Endothelial cell of umbilical vein (primary cell): ENCODE measurements around the gene AMDHD2.

Experiments used
- EZH2 ChIP-seq: IDR thresholded peaks from 2 replicates; pipeline ENCODE4 v1.6.1; 2012; ENCODE audit warnings: borderline replicate concordance, low read depth, mild to moderate bottlenecking, moderate library complexity, low read length, inconsistent platforms; ENCODE audit not compliant: severe bottlenecking
- FOS ChIP-seq: IDR thresholded peaks from 2 replicates; pipeline ENCODE4 v1.6.1; 2011; ENCODE audit warnings: mild to moderate bottlenecking, low read length, moderate library complexity, borderline replicate concordance; ENCODE audit not compliant: insufficient read depth
- GATA2 ChIP-seq: IDR thresholded peaks from 2 replicates; pipeline ENCODE4 v1.7.0; 2011; ENCODE audit warnings: low read depth, mild to moderate bottlenecking, moderate library complexity, mixed read lengths, low read length; ENCODE audit not compliant: insufficient read length, insufficient read depth
- JUN ChIP-seq: IDR thresholded peaks from 2 replicates; pipeline ENCODE4 v1.6.1; 2011; ENCODE audit warnings: borderline replicate concordance, low read depth; ENCODE audit not compliant: insufficient read length, insufficient read depth
- MYC ChIP-seq: IDR thresholded peaks from one replicate; pipeline ENCODE4 v1.6.1; 2011; ENCODE audit warnings: mild to moderate bottlenecking, low read depth, low read length
- POLR2A ChIP-seq: IDR thresholded peaks from 2 replicates; pipeline ENCODE4 v1.6.1; 2012; ENCODE audit warnings: low read depth, mild to moderate bottlenecking, control low read depth, low read length
- POLR2AphosphoS5 ChIP-seq: IDR thresholded peaks from 2 replicates; pipeline ENCODE4 v1.6.1; 2012; ENCODE audit warnings: low read depth, mild to moderate bottlenecking, control low read depth, low read length, moderate library complexity; ENCODE audit not compliant: insufficient read depth
- TF ChIP-seq, protein P1 (sequence below), 2 donors: IDR thresholded peaks; 1 replicate in 1 of 2; 2 replicates in 1 of 2; pipeline ENCODE4 v1.5.1; 2011; ENCODE audit warnings: low read length in 2 of 2, mild to moderate bottlenecking in 2 of 2, moderate library complexity in 2 of 2, control low read depth in 1 of 2, inconsistent platforms in 1 of 2, low read depth in 1 of 2; ENCODE audit not compliant: insufficient read depth in 1 of 2; ENCODE audit errors: extremely low read depth in 1 of 2
- TF ChIP-seq, protein P2 (sequence below): IDR thresholded peaks from 2 replicates; pipeline ENCODE4 v1.6.1; 2011; ENCODE audit not compliant: insufficient read depth, insufficient read length

DNA sequence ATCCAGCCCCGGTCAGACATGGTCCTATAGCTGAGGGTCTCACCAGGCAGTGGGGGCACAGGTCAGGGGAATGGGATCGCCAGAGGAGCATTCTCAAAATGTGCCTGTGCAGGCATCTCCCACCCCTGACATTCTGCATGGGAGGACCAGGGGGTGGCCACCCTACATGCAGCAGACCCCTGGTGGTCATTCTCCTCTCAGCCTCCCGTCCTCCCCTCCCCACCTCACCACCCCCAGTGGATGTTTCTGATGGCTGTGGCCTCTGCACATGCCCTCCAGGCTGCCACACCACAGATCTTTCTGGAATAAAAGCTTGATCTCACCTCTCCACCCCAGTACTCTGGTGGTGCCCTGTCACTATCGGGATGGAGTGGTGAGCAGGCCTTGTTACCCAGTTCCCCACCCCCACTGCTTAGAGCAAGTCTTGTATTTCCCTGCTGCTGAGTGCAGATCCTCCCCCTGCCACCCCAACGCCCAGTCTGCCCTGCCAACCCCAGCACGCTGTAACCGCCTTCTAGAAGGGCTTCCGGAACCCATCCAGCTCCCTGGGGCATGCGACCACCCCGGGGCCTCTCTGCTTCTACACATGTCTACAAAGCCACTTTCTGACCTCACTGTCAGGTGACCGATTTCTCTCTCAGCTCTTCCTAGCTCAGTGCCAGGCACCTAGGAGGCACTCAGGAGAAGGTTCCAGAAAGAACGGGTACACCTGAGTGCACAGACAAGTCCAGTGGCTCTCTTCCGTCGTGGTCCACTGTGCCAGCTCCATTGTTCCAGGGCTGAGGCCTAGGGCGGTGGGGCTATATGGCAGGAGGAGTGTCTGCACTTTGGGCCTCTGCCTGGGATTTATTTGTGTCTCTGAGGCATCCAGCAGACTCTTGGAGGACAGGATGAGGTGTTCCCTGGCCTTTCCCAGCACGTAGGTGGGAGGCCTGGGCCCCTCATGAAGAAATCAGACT, 36.0 kb upstream of the AMDHD2 start:
- TF ChIP-seq, protein P1, sequence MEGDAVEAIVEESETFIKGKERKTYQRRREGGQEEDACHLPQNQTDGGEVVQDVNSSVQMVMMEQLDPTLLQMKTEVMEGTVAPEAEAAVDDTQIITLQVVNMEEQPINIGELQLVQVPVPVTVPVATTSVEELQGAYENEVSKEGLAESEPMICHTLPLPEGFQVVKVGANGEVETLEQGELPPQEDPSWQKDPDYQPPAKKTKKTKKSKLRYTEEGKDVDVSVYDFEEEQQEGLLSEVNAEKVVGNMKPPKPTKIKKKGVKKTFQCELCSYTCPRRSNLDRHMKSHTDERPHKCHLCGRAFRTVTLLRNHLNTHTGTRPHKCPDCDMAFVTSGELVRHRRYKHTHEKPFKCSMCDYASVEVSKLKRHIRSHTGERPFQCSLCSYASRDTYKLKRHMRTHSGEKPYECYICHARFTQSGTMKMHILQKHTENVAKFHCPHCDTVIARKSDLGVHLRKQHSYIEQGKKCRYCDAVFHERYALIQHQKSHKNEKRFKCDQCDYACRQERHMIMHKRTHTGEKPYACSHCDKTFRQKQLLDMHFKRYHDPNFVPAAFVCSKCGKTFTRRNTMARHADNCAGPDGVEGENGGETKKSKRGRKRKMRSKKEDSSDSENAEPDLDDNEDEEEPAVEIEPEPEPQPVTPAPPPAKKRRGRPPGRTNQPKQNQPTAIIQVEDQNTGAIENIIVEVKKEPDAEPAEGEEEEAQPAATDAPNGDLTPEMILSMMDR (IDR thresholded peaks at IDR 0.05; ENCODE audit: extremely low read depth in 1 of 2, insufficient read depth in 1 of 2, low read depth in 1 of 2, low read length in 2 of 2), result no peak
- TF ChIP-seq POLR2A (no peak), EZH2 (no peak), POLR2AphosphoS5 (no peak), MYC (no peak), JUN (no peak), GATA2 (no peak), FOS (no peak)
- TF ChIP-seq, protein P2, sequence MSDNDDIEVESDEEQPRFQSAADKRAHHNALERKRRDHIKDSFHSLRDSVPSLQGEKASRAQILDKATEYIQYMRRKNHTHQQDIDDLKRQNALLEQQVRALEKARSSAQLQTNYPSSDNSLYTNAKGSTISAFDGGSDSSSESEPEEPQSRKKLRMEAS, result no peak
